ENCODE results near the gene DYNC1I2.

Gene DYNC1I2

GRCh38 chr2:171692331-171692730 is 5.1 kb downstream of the DYNC1I2 start:
- in situ Hi-C loops (cut with MboI; ENCODE audit: low pct_unique_long_range_greater_than_20kb, low sequenced_read_pairs, unreplicated experiment) = no loop called here
- DNase-seq (ENCODE audit: low spot score) = no peak
- no peak for TF ChIP-seq CTCF (IDR thresholded peaks at IDR 0.05; ENCODE audit: extremely low read depth, insufficient read depth, missing control alignments)

- DNase-seq (ENCODE audit: low spot score) = no peak
- in situ Hi-C loops (cut with MboI; ENCODE audit: low pct_unique_long_range_greater_than_20kb, low sequenced_read_pairs, unreplicated experiment) = loop anchor here (10.0 to 25.0 kb wide), 3 partner anchors 118 to 759 kb away; partner anchors contain the start of gene DLX2
- TF ChIP-seq CTCF (IDR thresholded peaks at IDR 0.05; ENCODE audit: extremely low read depth, insufficient read depth, missing control alignments) = no peak
These were observed 15.7 kb downstream of the DYNC1I2 start for GRCh38 chr2:171702781-171703556.

- in situ Hi-C loops (cut with MboI; ENCODE audit: low pct_unique_long_range_greater_than_20kb, low sequenced_read_pairs, unreplicated experiment) = loop anchor here (10.0 to 25.0 kb wide), 3 partner anchors 119 to 759 kb away; partner anchors contain the start of gene DLX2
- DNase-seq (ENCODE audit: low spot score) = peak; percentile 27
- TF ChIP-seq CTCF (IDR thresholded peaks at IDR 0.05; ENCODE audit: extremely low read depth, insufficient read depth, missing control alignments) = peak; percentile 53
These were observed 16.5 kb downstream of the DYNC1I2 start for GRCh38 chr2:171703574-171704347.

- peak; percentile 42 for TF ChIP-seq CTCF (IDR thresholded peaks at IDR 0.05; ENCODE audit: extremely low read depth, insufficient read depth, missing control alignments)
- DNase-seq (ENCODE audit: low spot score) = peak; percentile 18
- in situ Hi-C loops (cut with MboI; ENCODE audit: low pct_unique_long_range_greater_than_20kb, low sequenced_read_pairs, unreplicated experiment) = loop anchor here (10.0 to 25.0 kb wide), 3 partner anchors 121 to 756 kb away; partner anchors contain the start of gene DLX2
These were observed 19.0 kb downstream of the DYNC1I2 start for GRCh38 chr2:171706152-171706803.

- no peak for DNase-seq (ENCODE audit: low spot score)
- TF ChIP-seq CTCF (IDR thresholded peaks at IDR 0.05; ENCODE audit: extremely low read depth, insufficient read depth, missing control alignments) = no peak
- in situ Hi-C loops (cut with MboI; ENCODE audit: low pct_unique_long_range_greater_than_20kb, low sequenced_read_pairs, unreplicated experiment) = loop anchor here (10.0 to 25.0 kb wide), 3 partner anchors 123 to 755 kb away; partner anchors contain the start of gene DLX2
These were observed 20.5 kb downstream of the DYNC1I2 start for GRCh38 chr2:171707752-171708151.
